B cell (primary cell): ENCODE measurements around the gene SLC19A1. TPM values are rescaled to one million over a fixed set of nuclear protein-coding genes. Genes with fewer than 3 reads are reported as not detected.

Source experiments
- ATAC-seq: fragments of 200-7000 bp; cut with Tn5 transposase; one replicate; pipeline ENCODE4 v1.10.0; 2021; ENCODE audit warnings: low read depth, mild to moderate bottlenecking, moderate number of reproducible peaks, moderate library complexity
- CTCF ChIA-PET: fragments of 350-600 bp; sonication (Branson Sonifier 250); formaldehyde crosslinking; loops from one replicate; lab custom pipeline; 2021; ENCODE audit warnings: antibody characterized with exemption, inconsistent platforms; lab: Charles Lee
- POLR2A ChIA-PET: fragments of 350-600 bp; sonication (Branson Sonifier 250); formaldehyde crosslinking; loops from one replicate; lab custom pipeline; 2021; ENCODE audit warnings: antibody characterized with exemption; lab: Charles Lee
- DNase-seq: peaks from one replicate; pipeline ENCODE4 v3.0.0; 2013
- H2AFZ ChIP-seq: 2 replicates; pipeline ENCODE4 v1.6.1; 2012; ENCODE audit warnings: mild to moderate bottlenecking, low read depth, low read length; ENCODE audit not compliant: insufficient read depth, poor library complexity, severe bottlenecking
- H3K27ac ChIP-seq, 2 donors: 1 replicate in 1 of 2; 2 replicates in 1 of 2; pipeline ENCODE4 v1.5.1; 2012 to 2013; ENCODE audit warnings: low read length in 2 of 2, mild to moderate bottlenecking in 2 of 2, moderate library complexity in 1 of 2
- H3K27me3 ChIP-seq, 4 experiments: fragments of 200-600 bp in 1 of 4; sonication (generic) in 1 of 4; replicated peaks in 1 of 4; 1 replicate in 2 of 4; 2 replicates in 2 of 4; pipeline versions ENCODE4 v1.6.1 to v1.7.0; 2013 to 2016; ENCODE audit warnings: low read length in 3 of 4, mild to moderate bottlenecking in 2 of 4, mixed read lengths in 1 of 4, moderate library complexity in 1 of 4; ENCODE audit not compliant: insufficient read depth in 4 of 4, control insufficient read depth in 3 of 4; ENCODE audit errors: control extremely low read depth in 1 of 4
- H3K36me3 ChIP-seq, 2 experiments: replicated peaks in 1 of 2; 1 replicate in 1 of 2; 2 replicates in 1 of 2; pipeline versions ENCODE4 v1.6.1 to v1.7.1; 2013; ENCODE audit warnings: low read length in 1 of 2; ENCODE audit not compliant: insufficient read depth in 2 of 2, control insufficient read depth in 1 of 2; ENCODE audit errors: control extremely low read depth in 1 of 2, extremely low read depth in 1 of 2
- H3K4me1 ChIP-seq, 2 donors: fragments of 200-600 bp in 1 of 2; sonication (generic) in 1 of 2; 1 replicate in 1 of 2; 2 replicates in 1 of 2; pipeline versions ENCODE4 v1.5.1 to v1.6.1; 2013 to 2017; ENCODE audit warnings: low read length in 2 of 2; ENCODE audit not compliant: control insufficient read depth in 2 of 2, insufficient read depth in 2 of 2
- H3K4me2 ChIP-seq: replicated peaks from 2 replicates; pipeline ENCODE3; 2012; ENCODE audit warnings: mild to moderate bottlenecking, low read depth, low read length; ENCODE audit not compliant: poor library complexity, severe bottlenecking
- H3K4me3 ChIP-seq, 5 experiments: fragments of 200-600 bp in 1 of 5; sonication (generic) in 1 of 5; 1 replicate in 3 of 5; 2 replicates in 2 of 5; pipeline versions ENCODE4 v1.5.1 to v1.7.0; 2011 to 2016; ENCODE audit warnings: low read length in 4 of 5, mild to moderate bottlenecking in 4 of 5, low read depth in 2 of 5, control low read depth in 1 of 5, moderate library complexity in 1 of 5; ENCODE audit not compliant: insufficient read depth in 1 of 5; ENCODE audit errors: control extremely low read depth in 1 of 5, extremely low read depth in 1 of 5
- H3K79me2 ChIP-seq: fragments of 200-600 bp; sonication (generic); one replicate; pipeline ENCODE4 v1.6.0; 2016; ENCODE audit warnings: low read length; ENCODE audit not compliant: control insufficient read depth, insufficient read depth
- H3K9ac ChIP-seq: fragments of 200-600 bp; sonication (generic); 2 replicates; pipeline ENCODE4 v1.6.1; 2017; ENCODE audit warnings: mild to moderate bottlenecking, low read length, moderate library complexity
- H3K9me3 ChIP-seq, 3 donors: one replicate each; pipeline versions ENCODE4 v1.6.1 to v1.7.1; 2013; ENCODE audit warnings: low read length in 2 of 3; ENCODE audit not compliant: control insufficient read depth in 2 of 3, insufficient read depth in 1 of 3; ENCODE audit errors: control extremely low read depth in 1 of 3
- H4K20me1 ChIP-seq: 2 replicates; pipeline ENCODE4 v1.6.0; 2012; ENCODE audit warnings: mild to moderate bottlenecking, low read length; ENCODE audit not compliant: insufficient read depth, control insufficient read depth, poor library complexity, severe bottlenecking
- H3K27ac Mint-ChIP-seq: one replicate; pipeline ENCODE4 v1.8.0; 2021; ENCODE audit warnings: mixed read lengths
- H3K27me3 Mint-ChIP-seq: one replicate; pipeline ENCODE4 v1.8.0; 2021; ENCODE audit warnings: mixed read lengths
- H3K4me1 Mint-ChIP-seq: one replicate; pipeline ENCODE4 v1.8.0; 2021; ENCODE audit warnings: mixed read lengths
- H3K4me3 Mint-ChIP-seq: one replicate; pipeline ENCODE4 v1.8.0; 2021; ENCODE audit warnings: mixed read lengths
- H3K9me3 Mint-ChIP-seq: one replicate; pipeline ENCODE4 v1.8.0; 2022; ENCODE audit warnings: mixed read lengths; ENCODE audit not compliant: insufficient read depth
- EZH2 ChIP-seq: IDR thresholded peaks from 2 replicates; pipeline ENCODE4 v1.6.1; 2012; ENCODE audit warnings: borderline replicate concordance, low read depth, mild to moderate bottlenecking, moderate library complexity, low read length; ENCODE audit not compliant: insufficient read depth, poor library complexity, severe bottlenecking
- whole genome bisulfite sequencing: methylation state at CpG from one replicate; pipeline ENCODE4 v1.1.5; 2013; ENCODE audit warnings: missing lambda C conversion rate; ENCODE audit not compliant: insufficient coverage; 5-methylcytosine and 5-hydroxymethylcytosine counted together
- intact Hi-C: fragments of 100-400 bp; cut with micrococcal nuclease; formaldehyde crosslinking; loops from one replicate; pipeline ENCODE4 v1.10.0; 2022
- polyA plus RNA-seq: library from polyadenylated mRNA; depleted of rRNA; stranded (reverse); fragments of >200 nt; gene quantifications from 2 replicates; pipeline ENCODE4 v1.2.3, GENCODE V29; 2012
- total RNA-seq, 2 donors: library from RNA; stranded (reverse); fragments of 120-200 nt in 1 of 2; gene quantifications; 1 replicate in 1 of 2; 2 replicates in 1 of 2; pipeline versions ENCODE4 v1.2.3 to v1.2.4, GENCODE V29; 2013 to 2022
- TF ChIP-seq, protein P1 (sequence below): fragments of 200-600 bp; IDR thresholded peaks from one replicate; pipeline ENCODE4 v1.8.0; 2022; ENCODE audit warnings: antibody characterized with exemption, mild to moderate bottlenecking

Gene SLC19A1
- total and polyA plus RNA-seq, 2 donors (not counting 1 experiment from before 2014, with no cell fraction given): 8.7 to 10.1 TPM

DNA sequence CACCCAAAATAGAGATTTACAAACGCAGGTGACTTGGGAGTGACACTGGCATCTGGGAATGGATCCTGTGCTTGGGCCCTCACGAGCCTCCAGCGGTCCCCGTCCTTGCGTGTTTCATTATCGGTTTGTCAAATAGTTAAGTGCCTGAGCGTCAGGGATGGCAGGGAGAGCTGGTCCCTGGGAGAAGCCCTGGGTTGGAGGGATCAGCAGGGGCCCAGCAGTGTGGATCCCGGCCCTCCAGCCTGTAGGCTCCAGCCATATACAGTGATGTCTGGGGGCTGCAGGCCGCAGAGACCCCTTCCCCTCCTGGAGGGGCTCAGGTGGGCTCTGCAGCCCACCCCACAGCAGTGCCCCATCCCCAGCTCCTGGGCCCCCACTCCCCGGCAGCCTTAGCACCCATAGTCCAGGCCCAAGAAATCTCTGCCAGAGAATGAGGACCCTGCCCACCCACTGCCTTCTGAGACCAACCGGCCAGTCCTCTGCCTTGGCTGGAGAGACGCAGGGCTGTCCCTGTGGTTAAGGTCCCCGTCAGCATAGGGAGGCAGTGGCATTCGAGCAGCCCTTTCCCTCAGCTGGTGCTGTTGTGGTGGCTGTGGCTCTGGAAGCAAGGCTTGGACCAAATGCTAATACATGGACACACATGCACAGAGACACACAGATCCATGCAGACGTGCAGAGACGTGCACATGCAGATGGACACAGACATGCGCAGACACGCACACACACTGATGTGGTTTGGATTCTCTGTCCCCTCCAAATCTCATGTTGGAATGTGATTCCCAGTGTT is 2.4 kb upstream of the SLC19A1 start:
- DNase-seq (no peak), ATAC-seq (no peak)
- ChIA-PET POLR2A (no interaction called here), CTCF (no interaction called here)
- H3K79me2 ChIP-seq: no peaks in the 10 kb centered on the region
- H3K4me3 ChIP-seq: no peak overlapping the region
- H3K27ac Mint-ChIP-seq: no peak overlapping the region
- H2AFZ ChIP-seq: no peak overlapping the region
- H3K36me3 ChIP-seq: no peaks in the 10 kb centered on the region
- TF ChIP-seq EZH2: no peak
- TF ChIP-seq, protein P1, sequence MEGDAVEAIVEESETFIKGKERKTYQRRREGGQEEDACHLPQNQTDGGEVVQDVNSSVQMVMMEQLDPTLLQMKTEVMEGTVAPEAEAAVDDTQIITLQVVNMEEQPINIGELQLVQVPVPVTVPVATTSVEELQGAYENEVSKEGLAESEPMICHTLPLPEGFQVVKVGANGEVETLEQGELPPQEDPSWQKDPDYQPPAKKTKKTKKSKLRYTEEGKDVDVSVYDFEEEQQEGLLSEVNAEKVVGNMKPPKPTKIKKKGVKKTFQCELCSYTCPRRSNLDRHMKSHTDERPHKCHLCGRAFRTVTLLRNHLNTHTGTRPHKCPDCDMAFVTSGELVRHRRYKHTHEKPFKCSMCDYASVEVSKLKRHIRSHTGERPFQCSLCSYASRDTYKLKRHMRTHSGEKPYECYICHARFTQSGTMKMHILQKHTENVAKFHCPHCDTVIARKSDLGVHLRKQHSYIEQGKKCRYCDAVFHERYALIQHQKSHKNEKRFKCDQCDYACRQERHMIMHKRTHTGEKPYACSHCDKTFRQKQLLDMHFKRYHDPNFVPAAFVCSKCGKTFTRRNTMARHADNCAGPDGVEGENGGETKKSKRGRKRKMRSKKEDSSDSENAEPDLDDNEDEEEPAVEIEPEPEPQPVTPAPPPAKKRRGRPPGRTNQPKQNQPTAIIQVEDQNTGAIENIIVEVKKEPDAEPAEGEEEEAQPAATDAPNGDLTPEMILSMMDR: no peak
- H3K9ac ChIP-seq: no peak overlapping the region
- WGBS: 96% methylated on average over 17 of the region's 18 CpGs
- H3K4me2 ChIP-seq: no peak overlapping the region
- H3K9me3 Mint-ChIP-seq: no peaks in the 10 kb centered on the region
- no peak overlapping the region for H3K27ac ChIP-seq
- H3K4me1 ChIP-seq: peaks cover 16 to 27% of the 10 kb centered on the region in 2 donors
- peaks cover 17% of the 10 kb centered on the region for H3K4me1 Mint-ChIP-seq
- no peaks in the 10 kb centered on the region for H3K27me3 ChIP-seq
- H3K4me3 Mint-ChIP-seq: peak overlapping the region; percentile 16
- no peaks in the 10 kb centered on the region for H3K27me3 Mint-ChIP-seq
- intact Hi-C loops: loop anchor here (5.0 kb wide), 2 partner anchors 257 to 472 kb away; partner anchors contain the start of genes ADARB1 and POFUT2
- no peaks in the 10 kb centered on the region for H3K9me3 ChIP-seq
- H4K20me1 ChIP-seq: no peaks in the 10 kb centered on the region
